ENCODE measurements around the gene SENP1. TPM values are rescaled to one million over a fixed set of nuclear protein-coding genes. Genes with fewer than 3 reads are reported as not detected.

The SENP1 gene
- total and polyA plus RNA-seq, 12 donors: 3.0 to 21.6 (median 11.2) TPM

DNA sequence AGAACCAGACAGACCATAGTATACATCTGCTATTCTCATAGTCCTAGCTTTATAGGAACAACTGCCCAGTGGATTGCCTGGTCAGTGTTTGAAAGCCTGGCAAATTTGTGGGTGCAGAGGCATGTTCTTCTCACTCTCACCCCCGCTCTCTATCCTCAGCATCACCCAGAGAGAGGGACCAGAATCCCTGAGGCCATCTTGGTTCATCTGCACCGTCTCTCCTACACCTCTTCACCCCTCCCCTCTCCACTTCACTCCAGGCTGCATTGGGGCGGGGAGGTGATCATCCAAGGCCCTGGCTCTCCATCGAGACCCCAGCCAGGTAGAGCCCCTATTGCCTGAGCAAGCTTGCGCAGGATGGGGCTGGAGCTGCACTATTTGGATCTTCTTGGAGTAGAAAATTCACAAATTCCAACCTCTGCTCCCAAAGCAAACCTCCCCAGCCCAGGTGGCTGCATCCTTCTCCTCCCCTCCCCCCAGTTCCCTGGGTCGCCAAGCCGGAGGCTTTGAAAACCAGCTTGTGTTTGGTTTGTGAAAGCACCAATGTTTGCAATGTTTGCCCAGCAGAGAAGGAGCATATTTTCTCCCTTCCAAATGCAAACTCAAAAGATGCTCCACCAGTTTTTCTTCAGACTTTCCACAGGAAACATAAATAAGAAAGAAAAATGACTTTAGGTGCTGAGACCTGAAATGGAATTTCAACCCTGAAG is 83.0 kb downstream of the SENP1 start:
- H3K27ac ChIP-seq: no peak overlapping the region
- intact Hi-C loops (cut with DNase I): no loop called here
- H3K36me3 ChIP-seq (replicated peaks in 1 of 2): no peaks in the 10 kb centered on the region
- H3K9me3 ChIP-seq (replicated peaks in 1 of 3): no peaks in the 10 kb centered on the region
- no peaks in the 10 kb centered on the region for H3K27me3 ChIP-seq
- DNase-seq: no peak
- WGBS, 4 donors: 83 to 92% (median 84%) methylated on average over 7 of the region's 7 CpGs
- H3K4me3 ChIP-seq: no peak overlapping the region
- no peaks in the 10 kb centered on the region for H3K4me1 ChIP-seq (replicated peaks in 1 of 2)
- no peak for TF ChIP-seq POLR2A (IDR thresholded peaks at IDR 0.05)
- TF ChIP-seq, protein P1, sequence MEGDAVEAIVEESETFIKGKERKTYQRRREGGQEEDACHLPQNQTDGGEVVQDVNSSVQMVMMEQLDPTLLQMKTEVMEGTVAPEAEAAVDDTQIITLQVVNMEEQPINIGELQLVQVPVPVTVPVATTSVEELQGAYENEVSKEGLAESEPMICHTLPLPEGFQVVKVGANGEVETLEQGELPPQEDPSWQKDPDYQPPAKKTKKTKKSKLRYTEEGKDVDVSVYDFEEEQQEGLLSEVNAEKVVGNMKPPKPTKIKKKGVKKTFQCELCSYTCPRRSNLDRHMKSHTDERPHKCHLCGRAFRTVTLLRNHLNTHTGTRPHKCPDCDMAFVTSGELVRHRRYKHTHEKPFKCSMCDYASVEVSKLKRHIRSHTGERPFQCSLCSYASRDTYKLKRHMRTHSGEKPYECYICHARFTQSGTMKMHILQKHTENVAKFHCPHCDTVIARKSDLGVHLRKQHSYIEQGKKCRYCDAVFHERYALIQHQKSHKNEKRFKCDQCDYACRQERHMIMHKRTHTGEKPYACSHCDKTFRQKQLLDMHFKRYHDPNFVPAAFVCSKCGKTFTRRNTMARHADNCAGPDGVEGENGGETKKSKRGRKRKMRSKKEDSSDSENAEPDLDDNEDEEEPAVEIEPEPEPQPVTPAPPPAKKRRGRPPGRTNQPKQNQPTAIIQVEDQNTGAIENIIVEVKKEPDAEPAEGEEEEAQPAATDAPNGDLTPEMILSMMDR (IDR thresholded peaks at IDR 0.05): no peak

DNA sequence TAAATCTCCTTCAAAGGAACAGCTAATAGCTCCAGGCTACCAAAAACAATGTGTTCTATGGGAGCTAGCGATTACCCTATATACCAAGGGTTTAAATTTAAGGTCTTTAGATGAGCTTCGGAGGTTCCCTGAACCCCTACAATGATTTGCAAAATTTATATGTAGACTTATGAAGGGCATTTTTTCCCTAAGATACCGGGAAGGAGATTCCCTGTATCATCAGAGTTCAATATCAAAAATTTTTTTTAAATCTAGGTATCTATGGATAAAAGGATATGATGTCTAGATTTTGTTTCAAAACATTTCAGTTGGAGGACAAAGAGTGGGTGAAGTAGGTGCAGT is 83.7 kb downstream of the SENP1 start:
- Histone ChIP-seq H3K27me3 (no peaks in the 10 kb centered on the region), H3K4me1 (replicated peaks in 1 of 2) (no peaks in the 10 kb centered on the region), H3K27ac (no peak overlapping the region), H3K9me3 (replicated peaks in 1 of 3) (no peaks in the 10 kb centered on the region), H3K36me3 (replicated peaks in 1 of 2) (no peaks in the 10 kb centered on the region), H3K4me3 (no peak overlapping the region)
- 71 to 85% (median 77%) methylated on average over 3 of the region's 3 CpGs for WGBS, 4 donors
- intact Hi-C loops (cut with DNase I): no loop called here
- DNase-seq: no peak
- no peak for TF ChIP-seq POLR2A (IDR thresholded peaks at IDR 0.05)
- TF ChIP-seq, protein P1 (IDR thresholded peaks at IDR 0.05): no peak

DNA sequence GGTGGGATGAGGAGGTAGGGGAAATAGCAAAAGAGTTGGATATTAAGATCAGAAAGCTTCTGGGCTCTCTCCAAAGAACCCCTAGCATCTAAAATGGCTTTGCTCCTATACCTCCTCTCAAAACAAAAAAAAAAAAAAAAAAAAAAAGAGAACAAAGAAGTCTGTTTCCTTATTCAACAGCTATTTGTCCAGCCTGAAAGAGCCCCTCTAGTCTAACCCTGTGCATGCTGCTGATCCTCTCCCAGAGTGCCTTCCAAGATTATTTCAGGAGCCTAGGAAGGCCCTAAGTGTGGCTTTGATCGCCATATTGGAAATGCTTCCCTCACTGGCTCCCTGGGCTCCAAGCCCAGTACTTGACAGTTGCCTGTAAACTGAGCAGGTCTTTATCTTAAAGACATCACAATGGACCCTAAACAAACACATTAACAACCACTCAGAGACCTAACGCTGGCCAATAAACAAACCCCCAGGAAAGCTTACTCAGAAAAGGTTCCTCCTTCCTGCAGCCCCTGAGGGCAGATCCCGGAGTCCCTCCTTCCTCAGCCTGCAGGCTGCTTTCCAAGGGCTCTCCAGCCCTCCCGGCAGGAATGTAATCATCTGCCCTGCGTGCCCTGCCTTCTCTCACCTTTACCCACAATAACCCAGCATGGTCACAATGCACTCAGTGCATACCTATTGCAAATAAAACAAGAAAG is 84.2 kb downstream of the SENP1 start:
- Histone ChIP-seq H3K27me3 (no peaks in the 10 kb centered on the region), H3K4me3 (no peak overlapping the region)
- intact Hi-C loops (cut with DNase I): no loop called here

DNA sequence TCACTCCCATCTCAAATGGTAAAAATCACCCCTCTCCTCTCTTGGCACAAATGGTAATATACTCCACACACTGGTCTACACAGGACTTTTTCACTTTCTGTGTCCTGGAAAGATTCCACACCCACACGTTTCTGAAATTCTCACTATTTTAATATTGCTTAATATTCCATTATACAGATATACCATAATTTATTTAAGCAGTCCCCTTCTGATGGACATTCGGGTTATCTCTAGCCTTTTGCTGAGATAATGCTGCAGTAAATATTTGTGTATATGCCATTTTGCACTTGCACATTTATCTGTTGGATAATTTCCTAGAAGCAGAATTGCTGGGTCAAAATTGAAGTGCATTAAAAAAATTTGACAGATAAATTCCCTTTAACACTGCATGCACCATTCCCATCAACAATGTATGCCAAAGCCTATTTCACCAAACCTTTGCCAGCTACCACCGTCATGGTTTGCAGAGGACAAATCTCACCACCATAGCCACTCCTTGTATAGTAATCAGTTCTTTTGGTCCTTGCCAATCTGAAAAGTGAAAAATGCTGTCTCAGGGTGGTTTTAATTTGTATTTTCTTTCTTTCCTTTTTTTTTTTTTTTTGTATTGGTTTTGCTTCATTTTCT is 86.1 kb downstream of the SENP1 start:
- DNase-seq: no peak
- H3K4me1 ChIP-seq (replicated peaks in 1 of 2): no peaks in the 10 kb centered on the region
- WGBS, 4 donors: 50 to 76% (median 60%) methylated on average over 3 of the region's 3 CpGs
- no peaks in the 10 kb centered on the region for H3K36me3 ChIP-seq (replicated peaks in 1 of 2)
- no peaks in the 10 kb centered on the region for H3K27me3 ChIP-seq
- H3K27ac ChIP-seq: no peak overlapping the region
- H3K9me3 ChIP-seq (replicated peaks in 1 of 3): no peaks in the 10 kb centered on the region
- TF ChIP-seq, protein P1 (IDR thresholded peaks at IDR 0.05): no peak
- intact Hi-C loops (cut with DNase I): no loop called here
- H3K4me3 ChIP-seq: no peak overlapping the region

More for the DNA sequence above, 84.2 kb downstream of the SENP1 start:
- no peak overlapping the region for H3K27ac ChIP-seq
- 47 to 74% (median 66%) methylated on average over 4 to 5 of the region's 5 CpGs for WGBS, 4 donors
- H3K9me3 ChIP-seq (replicated peaks in 1 of 3): no peaks in the 10 kb centered on the region
- TF ChIP-seq, protein P1 (IDR thresholded peaks at IDR 0.05): no peak
- no peak for TF ChIP-seq POLR2A (IDR thresholded peaks at IDR 0.05)
- H3K36me3 ChIP-seq (replicated peaks in 1 of 2): no peaks in the 10 kb centered on the region
- DNase-seq: no peak
- H3K4me1 ChIP-seq (replicated peaks in 1 of 2): no peaks in the 10 kb centered on the region

Measured in adrenal gland (tissue), 12 donors.